ENCODE results near the gene CDC40.
"Not testable (repeated sequence)": the region's sequence is repeated elsewhere in the genome, so short reads cannot be mapped to it uniquely, and the experiment has no call there.

CDC40 gene

DNA sequence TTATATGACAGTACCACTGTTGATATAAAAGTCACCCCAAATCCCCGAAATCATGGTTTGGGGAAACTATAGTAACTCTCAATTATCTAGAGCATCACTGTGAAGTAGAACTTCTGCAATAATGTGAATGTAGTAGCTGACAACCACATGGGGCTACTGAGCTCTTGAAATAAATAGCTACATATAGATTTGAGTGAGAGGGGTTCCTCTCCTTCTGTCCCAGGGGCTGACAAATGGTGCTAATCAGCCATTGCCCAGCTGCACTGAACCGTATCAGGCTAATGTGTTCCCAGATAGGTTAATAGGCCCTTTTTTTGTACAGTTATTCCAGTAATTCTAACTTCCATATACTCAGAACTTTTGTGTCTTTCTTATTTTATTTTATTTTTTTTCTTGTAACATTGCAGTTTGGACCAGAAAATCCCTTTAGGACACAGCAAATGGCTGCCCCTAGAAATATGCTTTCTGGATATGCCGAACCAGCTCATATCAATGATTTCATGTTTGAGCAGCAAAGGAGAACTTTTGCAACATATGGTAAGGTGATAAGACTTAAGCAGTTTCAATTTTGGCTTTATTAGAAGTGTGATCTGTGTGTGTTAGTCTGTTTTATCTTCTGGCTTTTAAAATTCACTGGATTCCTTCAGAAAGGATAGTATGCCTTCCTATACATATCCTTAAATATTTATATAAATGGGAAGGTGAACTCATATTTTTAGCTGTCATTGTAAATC, 21.1 kb downstream of the CDC40 start:
- DNase-seq, result no peak

DNA sequence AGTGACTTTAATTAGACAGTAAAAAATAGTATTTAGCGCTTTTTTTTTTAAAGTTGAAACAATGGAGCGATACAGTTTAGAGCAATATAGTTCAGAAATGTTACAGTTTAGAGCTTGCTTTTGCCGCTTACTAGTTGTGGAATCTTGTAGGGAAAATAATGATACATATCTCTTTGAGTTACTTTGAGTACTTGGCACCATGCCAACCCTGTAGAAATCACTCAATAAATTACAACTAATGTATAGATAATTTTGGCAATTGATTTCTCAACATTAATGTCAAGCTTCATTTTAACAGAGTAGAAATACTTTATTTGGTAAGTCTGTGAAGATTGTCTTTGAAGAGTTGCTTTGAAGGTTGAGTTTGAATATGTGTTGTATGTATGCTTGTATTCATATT, 27.4 kb downstream of the CDC40 start:
- DNase-seq, result no peak

DNA sequence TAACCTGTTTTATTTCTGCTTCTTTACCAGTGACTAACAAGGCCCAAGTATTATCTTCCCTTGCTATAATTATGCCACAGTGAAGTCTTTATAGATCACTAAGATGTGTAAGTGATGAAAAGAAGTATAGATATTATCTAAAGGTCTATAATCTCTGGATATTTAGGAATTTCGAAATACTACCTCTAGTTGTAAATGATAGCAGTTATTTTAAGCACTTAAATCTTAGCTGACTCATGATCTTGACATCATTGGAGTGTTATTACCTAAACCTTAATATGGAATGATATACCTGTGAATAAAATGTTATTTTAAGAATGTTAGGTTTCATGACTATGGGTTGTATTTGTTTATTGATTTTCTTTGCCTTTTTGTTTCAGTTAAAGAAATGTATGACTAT, 31.5 kb downstream of the CDC40 start:
- DNase-seq, result no peak

DNA sequence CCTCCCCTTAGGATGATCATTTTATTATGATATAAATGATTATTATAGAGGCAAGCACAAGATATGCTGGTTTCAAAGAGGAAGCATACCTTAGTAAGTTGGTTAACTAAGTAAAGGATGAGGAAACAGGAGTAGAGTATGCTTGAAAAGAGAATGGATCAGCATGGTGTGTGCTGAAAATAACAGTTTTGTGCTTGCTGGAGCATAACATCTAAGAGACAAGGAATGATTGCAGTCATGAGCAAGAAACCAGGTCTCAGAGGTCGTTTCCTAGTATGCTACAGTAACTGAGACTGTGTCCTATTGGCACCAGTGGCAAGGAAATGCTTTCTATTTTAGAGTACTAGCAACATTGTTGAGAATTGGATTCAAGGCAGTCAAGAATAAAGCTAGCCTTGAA, 34.1 kb downstream of the CDC40 start:
- DNase-seq, result no peak

DNA sequence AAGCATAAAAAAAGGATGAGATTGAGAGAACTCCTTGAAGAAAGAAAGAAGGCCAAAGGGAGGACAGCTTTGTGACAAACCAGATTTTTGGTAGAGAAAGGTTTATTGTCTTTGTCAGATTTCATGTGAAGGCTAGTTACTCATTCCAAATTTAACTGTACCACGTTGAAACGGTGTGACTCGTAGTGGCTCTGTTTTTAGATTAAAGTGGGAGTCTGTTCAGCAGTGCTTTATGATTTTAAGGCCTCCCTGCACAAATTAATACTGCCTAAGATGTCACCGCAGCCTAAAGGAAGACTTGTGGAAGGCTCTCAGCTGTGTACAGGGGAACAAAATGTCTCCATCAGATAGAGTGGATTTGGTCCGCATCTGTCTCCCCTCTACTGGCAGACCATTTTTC, 35.9 kb downstream of the CDC40 start:
- no peak for DNase-seq

DNA sequence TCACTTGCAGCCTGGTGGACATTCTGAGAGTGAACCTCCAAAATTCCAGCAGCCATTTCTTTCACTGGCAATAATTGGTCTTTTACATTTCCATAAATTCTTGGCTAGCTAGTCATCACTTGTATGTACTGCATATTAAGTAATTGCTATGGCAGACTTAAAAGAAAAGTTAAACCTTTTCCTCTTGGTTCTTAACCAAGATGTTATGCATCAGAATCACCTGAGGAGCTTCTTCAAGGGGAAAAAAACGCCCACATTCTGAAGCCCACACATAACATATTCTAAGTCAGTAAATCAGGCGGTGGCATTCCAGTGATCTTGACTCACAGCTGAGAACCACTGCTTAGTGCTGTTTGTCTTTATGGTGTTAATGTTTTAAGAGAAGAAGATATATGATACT, 37.0 kb downstream of the CDC40 start:
- no peak for DNase-seq

DNA sequence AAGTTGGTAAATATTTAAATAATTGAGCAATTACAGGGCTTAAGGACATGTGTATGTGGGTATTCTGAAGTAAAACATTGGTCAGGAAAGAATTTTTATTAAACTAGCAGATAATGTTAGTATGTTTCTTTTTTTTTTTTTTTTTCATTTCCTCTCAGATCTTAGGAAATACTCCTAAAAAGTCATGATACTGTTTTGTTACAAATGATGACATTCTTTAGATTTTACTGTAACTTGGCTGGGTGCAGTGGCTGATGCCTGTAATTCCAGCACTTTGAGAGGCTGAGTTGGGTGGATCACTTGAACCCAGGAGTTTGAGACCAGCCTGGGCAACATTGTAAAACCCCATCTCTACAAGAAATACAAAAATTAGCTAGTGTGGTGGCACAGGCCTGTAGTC, 41.5 kb downstream of the CDC40 start:
- DNase-seq, result no peak

DNA sequence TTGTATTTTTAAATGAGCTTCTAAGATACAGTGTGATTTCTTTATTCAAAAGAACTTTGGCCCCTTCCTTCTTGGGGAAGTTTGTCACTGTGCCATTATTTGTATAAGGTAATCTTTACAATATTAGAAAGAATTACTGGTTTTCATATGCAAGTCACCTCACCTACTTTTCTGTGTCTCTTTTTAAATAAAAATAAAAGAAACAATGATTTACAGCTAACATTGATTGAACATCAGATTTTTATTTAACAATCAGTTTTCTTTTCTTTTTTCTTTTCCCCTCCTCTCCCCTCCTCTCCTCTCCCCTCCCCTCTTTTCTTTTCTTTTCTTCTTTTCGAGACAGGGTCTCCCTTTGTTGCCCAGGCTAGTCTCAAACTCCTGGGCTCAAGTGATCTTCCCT, 46.0 kb downstream of the CDC40 start:
- no peak for DNase-seq

DNA sequence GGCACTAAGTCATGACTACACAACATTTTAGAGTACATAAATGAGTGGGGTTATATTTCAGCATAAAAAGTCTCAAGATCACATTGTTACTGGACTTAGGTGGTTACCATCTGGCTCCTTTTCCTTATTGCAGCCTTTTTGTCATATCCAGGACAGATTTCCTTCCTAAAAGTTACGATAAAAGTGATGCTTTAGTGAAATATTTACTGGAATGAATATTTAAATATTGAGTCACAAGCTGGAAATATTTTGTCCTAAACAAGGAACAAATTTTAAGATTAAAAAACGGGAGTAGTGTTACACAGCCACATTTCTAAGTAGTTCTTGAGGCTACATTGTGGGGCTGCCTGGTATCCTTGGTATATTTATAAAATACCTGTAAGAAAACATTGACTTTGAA, 52.2 kb downstream of the CDC40 start:
- DNase-seq, result no peak

DNA sequence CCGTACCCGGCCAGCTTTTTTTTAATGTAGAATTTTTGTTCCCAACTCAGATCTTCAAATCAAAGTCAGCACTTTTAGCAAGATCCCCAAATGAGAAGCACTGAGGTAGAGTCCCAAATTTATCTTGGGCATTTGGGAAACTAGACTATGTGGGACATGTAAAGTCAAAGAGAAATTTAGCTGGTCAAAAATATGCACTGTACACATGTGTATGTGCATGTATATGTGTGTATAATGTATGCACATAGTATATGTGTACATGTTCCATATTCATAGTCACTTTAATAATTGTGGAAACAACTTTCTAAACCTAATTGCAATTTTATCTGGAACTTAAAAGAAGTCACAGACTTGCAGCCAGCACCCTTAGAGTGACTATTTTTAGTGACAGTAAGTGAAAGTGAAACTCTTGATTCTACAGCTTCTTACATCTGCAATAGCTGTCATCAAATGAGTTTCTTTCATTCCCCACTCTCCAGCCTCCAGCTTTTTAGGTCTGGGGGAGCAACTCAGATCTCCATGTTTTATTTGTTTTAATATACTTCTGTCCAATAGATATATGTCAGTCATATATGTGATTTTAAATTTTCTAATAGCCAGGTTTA, 53.6 kb downstream of the CDC40 start:
- no peak for DNase-seq

DNA sequence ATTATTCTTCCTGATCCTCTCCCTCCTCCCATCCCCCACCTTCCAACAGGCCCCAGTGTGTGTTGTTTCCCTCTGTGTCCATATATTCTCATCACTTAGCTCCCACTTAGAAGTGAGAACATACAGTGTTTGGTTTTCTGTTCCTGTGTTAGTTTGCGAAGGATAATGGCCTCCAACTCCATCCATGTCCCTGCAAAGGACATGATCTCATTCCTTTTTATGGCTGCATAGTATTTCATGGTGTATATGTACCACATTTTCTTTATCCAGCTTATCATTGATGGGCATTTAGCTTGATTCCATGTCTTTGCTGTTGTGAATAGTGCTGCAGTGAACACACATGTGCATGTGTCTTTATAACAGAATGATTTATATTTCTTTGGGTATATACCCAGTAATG, 55.8 kb downstream of the CDC40 start:
- DNase-seq, result not testable (repeated sequence)

DNA sequence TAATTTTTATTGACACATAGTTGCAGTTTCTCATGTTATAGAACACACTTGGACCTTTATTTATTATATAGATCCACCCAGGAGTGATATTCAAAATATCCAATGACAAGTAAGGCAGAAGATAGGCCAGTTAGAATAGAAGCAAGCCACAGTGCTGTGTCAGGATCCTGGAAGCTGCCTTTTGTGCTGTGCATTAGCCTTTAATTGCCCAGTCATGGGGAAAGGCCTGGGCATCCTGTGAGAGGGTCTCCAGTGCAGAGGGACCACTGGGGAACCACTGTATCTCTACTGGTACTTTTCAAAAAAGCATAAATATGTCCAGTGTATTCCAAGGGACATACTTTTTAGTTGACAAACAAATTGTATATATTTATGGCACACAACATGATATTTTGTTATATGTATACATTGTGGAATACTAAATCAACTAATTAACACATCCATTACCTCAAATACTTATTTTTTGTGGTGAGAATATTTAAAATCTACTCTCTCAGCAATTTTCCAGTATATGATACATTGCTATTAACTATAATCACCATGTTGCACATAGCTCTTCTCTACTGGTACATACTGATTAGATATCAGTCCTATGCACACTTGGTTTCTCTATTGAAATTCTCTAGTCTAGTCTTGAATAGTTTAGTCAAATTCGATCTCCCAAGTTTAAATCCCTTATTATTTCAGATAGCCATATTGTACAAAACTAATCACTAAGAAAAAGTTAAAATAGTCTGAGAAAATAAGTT, 59.5 kb downstream of the CDC40 start:
- DNase-seq, result no peak

DNA sequence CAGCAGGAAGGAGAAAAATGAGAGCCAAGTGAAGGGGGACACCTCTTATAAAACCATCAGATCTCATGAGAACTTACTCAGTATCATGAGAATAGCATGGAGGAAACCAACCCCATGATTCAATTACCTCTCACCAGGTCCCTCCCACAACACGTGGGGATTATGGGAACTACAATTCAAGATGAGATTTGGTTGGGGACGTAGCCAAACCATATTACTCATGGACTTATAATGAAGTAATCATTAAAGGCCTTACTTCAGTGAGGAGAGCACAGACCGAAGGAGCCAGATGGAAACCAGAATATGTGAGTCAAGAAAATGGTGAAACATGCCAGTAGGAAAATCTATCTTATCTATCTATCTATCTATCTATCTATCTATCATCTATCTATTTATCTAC, 64.4 kb downstream of the CDC40 start:
- DNase-seq, result not testable (repeated sequence)

DNA sequence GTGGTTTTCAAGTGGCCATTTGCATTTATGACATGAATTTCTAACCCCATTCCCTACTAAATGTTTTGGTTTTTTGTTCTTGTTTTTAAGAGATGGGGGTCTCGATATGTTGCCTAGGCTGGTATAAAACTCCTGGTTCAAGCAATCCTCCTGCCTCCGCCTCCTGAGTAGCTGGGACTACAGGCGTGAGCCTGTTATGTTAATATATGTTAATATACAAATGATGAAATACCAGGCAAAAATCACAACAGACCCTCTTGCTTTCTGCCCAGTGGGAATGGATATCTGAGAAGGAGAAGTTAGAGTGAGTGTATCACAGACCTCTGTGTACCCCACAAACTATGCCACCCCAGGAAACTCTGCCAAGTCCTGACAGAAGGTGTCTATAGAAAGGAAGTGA, 66.2 kb downstream of the CDC40 start:
- DNase-seq, result no peak

DNA sequence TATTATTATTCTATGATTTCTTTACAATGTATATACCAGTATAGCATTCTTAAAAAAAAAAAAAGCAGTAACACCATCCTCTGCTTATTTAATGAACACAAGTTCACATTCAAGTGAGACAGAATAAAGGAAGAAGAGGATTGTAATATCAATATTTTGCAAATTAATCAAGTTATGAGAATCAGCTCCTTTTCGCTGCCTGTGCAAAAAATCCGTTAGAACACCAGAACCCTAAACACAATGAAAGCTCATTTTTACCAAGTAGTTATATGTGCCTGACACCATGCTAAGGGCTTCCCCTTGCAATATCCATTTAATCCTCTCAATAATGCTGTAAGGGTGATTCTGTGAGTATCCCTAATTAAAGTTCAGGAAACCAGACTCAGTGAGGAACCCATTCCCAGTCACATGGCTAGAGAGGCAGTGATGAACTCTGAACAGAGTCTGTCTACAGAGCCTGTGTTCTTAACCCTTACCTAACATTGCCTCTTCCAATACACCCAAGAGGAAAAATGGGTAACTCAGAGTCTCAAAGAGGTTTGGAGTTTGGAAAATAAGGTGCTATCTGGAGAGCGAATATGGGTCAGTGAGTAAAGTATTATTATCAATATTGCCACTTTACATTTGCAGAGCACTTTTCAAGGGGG, 66.8 kb downstream of the CDC40 start:
- DNase-seq, result no peak

DNA sequence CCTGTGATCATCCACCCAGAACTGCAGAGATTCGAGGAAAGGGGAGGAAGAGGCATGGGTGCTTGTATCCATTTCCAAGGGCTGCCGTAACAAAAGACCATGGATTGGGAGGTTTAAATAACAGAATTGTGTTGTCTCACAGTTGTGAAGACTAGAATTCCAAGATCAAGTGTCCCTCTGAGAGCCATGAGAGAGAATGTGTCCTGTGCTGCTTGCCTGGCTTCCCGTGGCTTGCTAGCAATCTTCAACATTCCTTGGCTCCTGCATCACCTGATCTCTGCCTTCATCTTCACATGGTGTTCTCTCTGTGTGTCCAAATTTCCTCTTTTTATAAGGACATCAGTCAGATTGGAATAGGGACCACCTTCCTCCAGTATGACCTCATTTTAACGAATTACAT, 69.8 kb downstream of the CDC40 start:
- no peak for DNase-seq

DNA sequence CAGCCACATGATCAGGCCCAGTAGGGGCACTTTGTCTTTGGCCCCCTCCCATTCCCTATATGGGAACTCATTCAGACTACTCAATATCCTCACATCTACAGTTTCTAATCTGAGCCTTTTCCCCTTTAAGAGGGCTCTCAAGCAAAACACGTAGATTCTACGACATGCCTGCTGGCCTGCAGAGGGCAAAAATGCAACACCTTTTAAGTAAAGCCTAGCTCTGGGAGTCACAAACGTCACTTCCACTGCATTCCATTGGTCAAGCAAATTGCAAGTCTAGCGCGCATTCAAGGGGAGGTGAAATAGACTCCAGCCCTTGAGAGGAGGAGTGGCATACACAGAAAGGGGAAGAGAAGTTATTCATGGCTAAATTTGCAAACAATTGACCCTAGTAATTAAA, 70.6 kb downstream of the CDC40 start:
- no peak for DNase-seq

DNA sequence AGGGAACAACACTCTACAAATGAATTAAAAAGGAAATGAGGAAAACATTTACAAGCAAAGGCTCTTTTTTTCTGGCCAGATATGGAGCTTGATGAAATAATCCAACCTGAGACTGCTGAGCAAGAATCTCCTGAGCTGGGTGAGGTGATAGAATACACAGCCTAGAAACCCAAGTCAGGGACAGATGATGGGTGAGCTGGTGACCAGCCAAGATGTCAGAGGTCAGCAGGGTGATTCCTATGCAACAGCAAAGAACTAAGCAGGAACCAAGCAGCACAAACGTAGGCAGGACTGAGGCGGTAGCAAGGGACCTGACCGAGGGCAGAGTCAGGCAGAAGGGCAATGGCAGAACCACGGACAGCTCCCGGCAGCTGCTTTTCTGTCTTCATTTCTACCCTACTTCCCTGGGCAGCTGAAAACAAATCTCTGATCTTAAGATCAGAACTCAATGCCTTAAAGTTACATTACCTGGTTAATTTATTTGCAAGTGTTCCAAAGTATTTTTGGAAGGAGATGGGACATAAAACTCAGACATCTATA, 75.1 kb downstream of the CDC40 start:
- DNase-seq, result no peak

DNA sequence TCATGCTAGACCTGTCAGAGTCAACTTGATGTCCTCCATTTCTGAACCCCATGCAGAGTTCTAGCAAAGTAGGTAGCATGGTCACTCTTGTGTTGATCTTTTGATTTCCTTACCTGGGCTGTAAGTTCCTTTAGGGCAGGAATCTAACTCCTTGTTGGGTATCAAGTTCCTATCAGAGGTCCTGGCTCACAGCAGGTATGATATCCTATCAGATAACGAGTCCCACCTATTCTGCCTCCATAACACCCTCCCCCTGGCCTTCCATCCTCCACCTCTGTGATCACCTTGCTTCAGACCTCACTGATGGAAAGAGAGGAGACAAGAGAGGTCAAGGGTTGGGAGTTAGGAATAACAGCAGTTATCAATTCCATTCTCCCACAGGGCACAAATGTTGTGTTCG, 76.1 kb downstream of the CDC40 start:
- DNase-seq, result no peak

DNA sequence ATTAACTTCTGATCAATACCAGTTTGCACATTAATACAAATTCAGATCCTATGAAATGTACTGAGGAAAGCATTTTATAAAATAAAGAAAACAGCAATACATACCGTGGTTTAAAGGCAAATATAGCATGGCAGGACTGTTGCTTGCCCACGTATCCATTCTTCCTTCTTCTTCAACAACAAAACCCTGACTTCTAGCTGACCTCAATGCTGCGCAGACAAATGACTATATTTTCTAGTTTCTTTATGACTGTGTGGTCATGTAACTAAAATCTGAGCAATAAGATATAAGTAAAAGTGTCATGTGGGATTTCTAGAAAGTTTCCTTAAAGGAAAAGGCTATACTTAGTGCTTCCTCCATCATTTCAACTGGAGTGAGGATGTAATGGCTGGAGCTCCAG, 85.0 kb downstream of the CDC40 start:
- no peak for DNase-seq

DNA sequence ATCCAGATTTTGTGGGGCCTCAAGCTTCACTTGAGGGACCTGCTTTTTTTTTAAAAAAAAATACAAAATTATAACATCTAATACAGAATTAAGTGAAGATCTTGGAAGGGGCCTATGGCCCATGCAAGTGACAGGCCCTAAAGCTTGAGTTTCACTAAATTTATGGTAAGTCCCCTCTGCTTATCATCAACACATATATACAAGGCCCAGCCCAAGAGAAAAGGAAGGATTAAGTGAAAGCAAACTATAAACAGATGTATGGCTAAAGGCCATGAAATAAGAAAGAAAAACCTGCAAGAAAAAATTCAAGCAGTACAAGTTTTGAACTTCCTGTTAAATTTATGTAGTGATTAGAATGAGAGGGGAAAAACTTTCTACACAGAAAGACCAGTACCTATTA, 86.8 kb downstream of the CDC40 start:
- DNase-seq, result no peak

DNA sequence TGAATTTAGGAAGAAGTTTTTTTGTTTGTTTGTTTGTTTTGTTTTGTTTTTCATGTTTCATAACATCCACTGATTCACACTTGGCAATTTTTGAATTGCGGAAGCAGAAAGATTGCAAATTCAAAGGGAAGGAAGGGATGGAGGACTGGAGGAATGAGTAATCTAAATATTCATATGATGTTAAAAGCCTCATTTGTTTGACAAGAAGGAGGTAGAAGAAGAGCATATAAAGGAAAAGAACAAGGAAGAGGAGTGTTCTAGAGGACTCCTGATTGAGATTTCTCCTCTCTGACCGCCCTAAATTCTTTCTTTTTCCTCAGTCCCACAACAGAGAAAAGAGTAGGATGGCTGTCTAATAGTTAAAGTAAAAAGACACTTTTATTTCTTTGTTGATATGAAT, 89.4 kb downstream of the CDC40 start:
- no peak for DNase-seq

DNA sequence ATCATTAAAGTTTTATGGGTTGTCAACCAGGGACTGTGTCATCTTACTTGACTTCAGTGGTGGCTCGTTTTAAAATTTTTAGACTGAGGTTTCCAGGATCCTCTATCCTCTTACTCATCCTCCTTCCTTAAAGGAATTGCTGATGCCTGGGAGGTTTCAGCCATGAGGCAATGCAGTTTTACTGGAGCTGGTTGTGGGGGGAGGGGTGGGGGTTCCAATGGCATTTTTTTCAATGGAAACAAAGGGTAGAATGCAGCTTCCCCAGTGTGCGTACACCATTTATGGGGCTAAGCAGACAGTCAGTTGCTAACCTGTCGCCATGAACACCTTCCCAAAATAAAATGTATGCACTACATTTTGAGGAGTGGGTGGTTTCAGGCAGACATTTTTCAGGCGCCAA, 89.9 kb downstream of the CDC40 start:
- DNase-seq, result no peak

DNA sequence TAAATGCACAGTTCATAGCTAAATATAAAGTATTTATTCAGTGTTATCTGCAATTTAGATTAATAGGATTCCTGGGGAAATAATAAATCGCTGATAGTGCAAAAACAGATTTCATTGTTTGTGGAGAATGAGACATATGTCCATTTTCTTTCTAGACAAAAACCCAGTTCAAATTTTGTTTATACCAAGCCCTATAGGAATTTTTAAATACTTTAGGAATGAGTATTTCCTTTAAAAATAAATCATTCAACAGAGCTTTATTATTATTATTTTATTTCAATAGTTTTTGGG, 91.5 kb downstream of the CDC40 start:
- no peak for DNase-seq

All from NCI-H187 treated with DMSO at 0.1 percent for 48 hours (cell line).